Erythroblast (primary cell): ENCODE data around the gene SPATA3.

Experiments used
- GATA1 ChIP-seq: IDR thresholded peaks from 2 replicates; pipeline ENCODE4 v1.6.1; 2011; ENCODE audit warnings: low read depth, mild to moderate bottlenecking, control low read depth, low read length, moderate library complexity
- POLR2A ChIP-seq: IDR thresholded peaks from 2 replicates; pipeline ENCODE4 v1.6.1; 2011; ENCODE audit warnings: mild to moderate bottlenecking, low read length

DNA sequence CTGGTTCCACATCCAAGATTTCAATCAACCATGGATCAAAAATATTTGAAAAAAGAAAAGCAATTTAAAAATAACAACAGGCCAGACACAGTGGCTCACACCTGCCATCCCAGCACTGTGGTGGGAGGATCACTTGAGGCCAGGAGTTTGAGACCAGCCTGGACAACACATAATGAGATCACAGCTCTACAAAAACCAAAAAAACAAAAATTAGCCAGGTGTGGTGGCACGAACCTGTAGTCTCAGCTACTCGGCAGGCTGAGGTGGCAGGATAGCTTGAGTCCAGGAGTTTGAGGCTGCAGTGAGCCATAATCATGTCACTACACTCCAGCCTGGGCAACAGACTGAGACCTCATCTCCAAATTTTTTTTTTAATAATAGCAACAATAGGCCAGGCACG, 13.4 kb upstream of the SPATA3 start:
- TF ChIP-seq POLR2A (no peak), GATA1 (no peak)
